GM18951 (cell line): ENCODE measurements around the gene CHST11.
"Not testable (repeated sequence)": the region's sequence is repeated elsewhere in the genome, so short reads cannot be mapped to it uniquely, and the experiment has no call there.

Experiments used
- POLR2A ChIP-seq: IDR thresholded peaks from 4 replicates; pipeline ENCODE4 v1.6.1; 2011; ENCODE audit warnings: mild to moderate bottlenecking; ENCODE audit not compliant: insufficient read length, insufficient read depth; ENCODE audit errors: extremely low read depth
- in situ Hi-C: fragments of 300-500 bp; cut with MboI; formaldehyde crosslinking; loops from one replicate; pipeline ENCODE4 v1.12.0; 2022; ENCODE audit warnings: low sequenced_read_pairs, mixed read lengths, inconsistent platforms; ENCODE audit not compliant: unreplicated experiment

The CHST11 gene

DNA sequence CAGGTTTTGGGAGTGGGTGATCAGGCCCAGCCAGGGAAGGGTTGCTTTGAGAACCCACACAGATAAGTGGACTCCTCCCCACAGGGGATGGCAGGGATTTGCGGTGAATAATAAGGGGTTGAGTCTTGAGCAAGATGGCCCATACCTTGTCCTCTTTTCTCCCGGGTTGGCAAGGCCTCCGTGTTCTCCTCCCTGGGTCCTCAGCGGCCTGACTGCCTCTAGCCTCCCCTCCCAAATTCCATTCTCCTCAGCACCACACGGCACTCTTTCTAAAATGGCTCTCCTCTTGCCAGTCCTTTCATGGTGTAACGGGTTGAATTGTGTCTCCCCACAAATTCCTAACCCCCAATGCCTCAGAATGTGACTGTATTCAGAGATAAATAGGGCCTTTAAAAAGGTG is 70.0 kb downstream of the CHST11 start:
- no peak for TF ChIP-seq POLR2A
- in situ Hi-C loops, result no loop called here

DNA sequence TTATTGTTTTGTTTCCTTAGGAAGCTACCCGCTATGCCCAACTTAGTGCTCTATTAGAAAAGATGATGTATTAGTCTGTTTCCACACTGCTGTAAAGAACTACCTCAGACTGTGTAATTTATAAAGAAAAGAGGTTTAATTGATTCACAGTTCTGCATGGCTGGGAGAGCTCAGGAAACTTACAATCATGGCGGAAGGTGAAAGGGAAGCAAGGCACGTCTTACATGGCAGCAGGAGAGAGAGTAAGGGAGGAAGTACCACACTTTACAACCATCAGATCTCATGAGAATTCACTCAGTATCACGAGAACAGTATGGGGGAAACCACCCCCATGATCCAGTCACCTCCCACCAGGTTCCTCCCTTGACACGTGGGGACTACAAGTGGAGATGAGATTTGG is 70.9 kb downstream of the CHST11 start:
- in situ Hi-C loops, result not testable (repeated sequence)

DNA sequence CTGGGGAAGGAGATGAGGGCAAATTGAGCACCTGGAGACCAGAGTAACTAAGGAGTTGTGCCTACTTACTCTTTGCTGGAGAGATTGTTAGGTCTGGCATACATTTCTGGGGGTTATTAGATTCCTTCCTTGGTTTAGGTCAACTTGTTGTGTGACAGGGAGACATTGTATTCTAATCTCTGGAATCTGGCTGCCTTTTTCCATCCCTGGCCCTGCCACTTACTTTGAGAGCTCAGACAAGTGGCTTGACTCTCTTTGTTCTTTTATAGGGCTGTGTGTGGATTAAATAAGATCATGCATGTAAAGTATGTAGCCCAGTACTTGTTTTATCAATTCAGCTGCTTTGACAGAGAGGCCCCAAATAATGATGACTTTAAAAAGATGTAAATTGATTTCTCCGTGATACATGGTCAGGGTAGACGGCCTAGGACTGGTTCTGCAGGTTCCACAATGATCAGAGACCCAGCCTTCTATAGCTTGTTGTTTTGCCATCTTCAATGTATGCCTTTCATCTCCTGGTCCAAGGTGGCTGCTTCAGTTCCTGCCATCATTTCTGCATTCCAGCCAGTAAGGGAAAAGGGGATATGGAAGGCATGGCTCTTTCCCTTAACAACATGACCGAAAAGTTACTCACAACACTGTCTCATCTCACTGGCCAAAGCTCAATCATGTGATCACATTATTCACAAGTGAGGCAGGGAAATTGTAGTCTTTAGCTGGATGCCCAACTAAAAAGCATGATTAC is 72.6 kb downstream of the CHST11 start:
- no peak for TF ChIP-seq POLR2A
- in situ Hi-C loops, result no loop called here

- TF ChIP-seq POLR2A, result no peak
- in situ Hi-C loops, result no loop called here
These were observed 75.9 kb downstream of the CHST11 start for GRCh38 chr12:104532636-104533035.

DNA sequence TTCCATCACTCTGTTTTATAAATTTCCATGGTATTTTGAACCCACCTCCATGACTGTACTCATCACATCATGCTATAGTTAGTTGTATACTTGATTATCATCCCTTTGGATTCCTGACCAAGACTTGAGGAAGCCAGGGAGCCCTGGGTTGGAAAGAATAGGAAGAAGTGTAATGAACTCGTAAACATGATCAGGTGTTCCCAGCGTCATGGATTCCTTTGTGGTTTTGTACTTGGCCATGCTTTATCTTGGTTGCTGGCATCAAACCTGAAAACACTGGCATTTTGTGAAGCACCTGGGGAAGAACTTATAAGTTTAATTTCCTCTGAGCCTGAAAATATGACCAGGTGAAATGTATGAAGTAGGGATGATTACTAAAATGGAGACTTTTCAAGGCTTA is 76.4 kb downstream of the CHST11 start:
- in situ Hi-C loops, result no loop called here
- no peak for TF ChIP-seq POLR2A

- in situ Hi-C loops, result no loop called here
- TF ChIP-seq POLR2A, result no peak
These were observed 77.6 kb downstream of the CHST11 start for GRCh38 chr12:104534162-104534856.

DNA sequence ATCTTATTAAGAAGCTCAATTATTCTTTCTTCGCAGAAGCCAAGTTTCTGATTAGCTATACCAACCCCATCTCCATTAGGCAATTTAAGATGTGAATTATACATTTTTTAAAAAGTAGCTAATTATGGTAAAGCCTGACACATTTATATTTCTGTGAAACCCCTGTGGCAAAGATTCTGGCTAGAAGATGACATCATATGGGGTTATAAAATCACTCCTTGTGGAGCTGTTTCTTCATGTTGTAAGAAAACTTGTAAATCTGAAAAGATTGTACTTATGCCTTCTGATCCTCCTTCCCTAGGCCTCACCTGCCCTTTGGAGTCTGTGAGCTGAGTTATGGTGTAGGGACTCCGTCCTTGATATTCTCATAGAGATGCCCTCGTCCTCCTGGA is 78.1 kb downstream of the CHST11 start:
- TF ChIP-seq POLR2A, result no peak
- in situ Hi-C loops, result no loop called here

DNA sequence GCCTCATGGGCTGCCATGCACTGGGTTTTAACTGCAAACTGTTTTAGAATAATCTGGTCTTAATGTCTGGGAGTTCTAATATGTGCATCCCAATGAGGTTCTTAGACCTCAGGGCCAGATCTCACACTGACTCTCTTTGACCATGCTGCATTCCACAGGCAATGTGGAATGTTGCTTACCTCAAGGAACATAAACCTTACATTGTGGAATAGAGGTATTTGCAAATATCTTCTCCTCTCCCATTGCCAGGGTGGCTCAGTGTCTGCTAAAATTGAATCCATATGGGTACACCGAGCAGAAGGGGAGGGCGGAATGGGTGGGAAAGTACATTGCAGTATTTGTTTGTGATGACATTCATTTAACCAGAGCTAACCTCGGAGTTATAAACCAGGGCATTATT is 78.6 kb downstream of the CHST11 start:
- TF ChIP-seq POLR2A, result no peak
- in situ Hi-C loops, result no loop called here

GRCh38 chr12:104536841-104537240 is 80.1 kb downstream of the CHST11 start:
- in situ Hi-C loops, result no loop called here

DNA sequence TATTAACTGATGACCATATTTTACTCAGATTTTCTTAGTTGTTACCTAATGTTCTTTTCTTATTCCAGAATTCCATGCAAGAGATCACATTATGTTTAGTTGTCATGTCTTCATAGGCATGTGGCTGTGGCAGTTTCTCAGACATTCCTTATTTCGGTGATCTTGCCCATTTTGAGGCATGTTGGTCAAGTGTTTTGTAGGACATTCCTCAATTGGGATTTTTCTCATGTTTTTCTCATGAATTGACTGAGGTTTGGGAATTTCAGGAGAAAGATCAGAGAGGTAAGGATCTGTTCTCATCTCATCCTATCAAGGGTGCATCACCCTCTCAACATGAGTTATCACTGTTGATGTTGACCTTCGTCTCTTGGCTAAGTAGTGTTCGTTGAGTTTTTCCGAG is 81.3 kb downstream of the CHST11 start:
- no peak for TF ChIP-seq POLR2A
- in situ Hi-C loops, result no loop called here

More at GRCh38 chr12:104536841-104537240, 80.1 kb downstream of the CHST11 start:
- no peak for TF ChIP-seq POLR2A

GRCh38 chr12:104538891-104539462 is 82.2 kb downstream of the CHST11 start:
- TF ChIP-seq POLR2A, result no peak
- in situ Hi-C loops, result no loop called here

DNA sequence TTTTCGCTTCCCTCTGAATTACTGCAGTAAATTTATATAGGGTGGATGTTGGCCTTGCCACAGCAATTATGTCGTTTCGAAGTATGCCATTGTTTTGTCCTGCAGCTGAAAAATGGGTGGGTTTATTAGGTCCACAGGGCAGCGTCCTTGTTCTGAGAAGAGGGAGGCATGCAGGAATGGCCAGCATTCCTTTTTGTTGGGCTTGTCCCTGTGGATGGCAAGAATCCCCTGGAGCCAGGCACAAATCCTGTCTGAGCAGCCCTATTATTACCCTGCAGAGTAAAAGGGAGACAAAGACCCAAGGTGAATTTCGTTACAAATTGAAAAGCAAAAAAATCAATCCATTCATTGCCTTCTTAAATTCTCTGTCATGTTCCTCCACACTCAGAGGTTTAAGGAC is 88.1 kb downstream of the CHST11 start:
- TF ChIP-seq POLR2A, result no peak

DNA sequence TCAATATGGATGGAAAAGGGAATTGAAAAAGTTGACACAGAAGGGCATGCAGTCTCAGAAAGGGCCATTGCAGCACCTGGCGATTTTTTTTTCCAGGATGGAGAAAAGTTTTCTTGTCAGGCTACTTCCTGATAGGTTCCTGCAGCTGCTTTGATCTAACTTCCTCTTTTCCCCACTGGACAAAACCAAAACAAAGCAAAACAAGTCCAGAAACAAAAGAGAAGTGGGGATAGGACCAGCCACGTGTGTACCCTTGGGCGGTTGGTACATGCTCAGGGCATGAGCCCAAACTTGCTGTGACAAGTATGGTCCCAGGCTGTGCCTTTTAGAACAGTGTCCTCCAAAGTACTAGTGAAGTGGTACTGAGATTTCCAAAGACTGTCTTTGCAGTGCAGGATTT is 89.8 kb downstream of the CHST11 start:
- no peak for TF ChIP-seq POLR2A
- in situ Hi-C loops, result no loop called here

More for the DNA sequence above, 88.1 kb downstream of the CHST11 start:
- in situ Hi-C loops, result no loop called here

GRCh38 chr12:104547235-104547634 is 90.5 kb downstream of the CHST11 start:
- in situ Hi-C loops, result no loop called here
- no peak for TF ChIP-seq POLR2A
